ENCODE data around the gene SNX25.

The SNX25 gene

DNA sequence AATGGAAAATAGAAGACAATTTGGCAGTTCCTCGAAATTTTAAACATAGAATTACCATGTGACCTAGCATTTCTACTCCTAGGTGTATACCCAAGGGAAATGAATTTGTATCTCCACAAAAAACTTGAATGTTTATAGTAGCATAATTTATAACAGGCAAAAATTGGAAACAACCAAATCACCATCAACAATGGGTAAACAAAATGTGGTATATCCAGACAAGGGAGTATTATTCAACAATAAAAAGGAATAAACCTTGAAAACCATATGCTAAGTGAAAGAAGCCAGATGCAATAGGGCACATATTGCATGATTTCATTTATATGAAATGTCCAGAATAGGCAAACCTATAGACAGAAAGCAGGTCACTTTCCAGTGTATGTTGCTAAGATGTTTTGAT, 83.8 kb downstream of the SNX25 start:
- Histone ChIP-seq H3K27me3 (ENCODE audit: control insufficient read depth in 2 of 2, insufficient read depth in 2 of 2, low read length in 2 of 2) (no peaks in the 10 kb centered on the region), H3K36me3 (ENCODE audit: control insufficient read depth in 2 of 2, insufficient read depth in 2 of 2, low read length in 2 of 2) (peaks cover 7 to 12% of the 10 kb centered on the region in 2 donors), H3K9me3 (ENCODE audit: control insufficient read depth in 2 of 2, low read length in 2 of 2) (no peaks in the 10 kb centered on the region), H3K4me3 (ENCODE audit: low read length in 2 of 2) (no peak overlapping the region), H3K27ac (ENCODE audit: low read depth in 2 of 2, low read length in 2 of 2) (no peak overlapping the region), H3K9ac (ENCODE audit: low read depth in 1 of 2, low read length in 2 of 2) (no peak overlapping the region), H3K4me1 (ENCODE audit: control insufficient read depth in 2 of 2, insufficient read depth in 2 of 2, low read length in 2 of 2) (no peaks in the 10 kb centered on the region)

DNA sequence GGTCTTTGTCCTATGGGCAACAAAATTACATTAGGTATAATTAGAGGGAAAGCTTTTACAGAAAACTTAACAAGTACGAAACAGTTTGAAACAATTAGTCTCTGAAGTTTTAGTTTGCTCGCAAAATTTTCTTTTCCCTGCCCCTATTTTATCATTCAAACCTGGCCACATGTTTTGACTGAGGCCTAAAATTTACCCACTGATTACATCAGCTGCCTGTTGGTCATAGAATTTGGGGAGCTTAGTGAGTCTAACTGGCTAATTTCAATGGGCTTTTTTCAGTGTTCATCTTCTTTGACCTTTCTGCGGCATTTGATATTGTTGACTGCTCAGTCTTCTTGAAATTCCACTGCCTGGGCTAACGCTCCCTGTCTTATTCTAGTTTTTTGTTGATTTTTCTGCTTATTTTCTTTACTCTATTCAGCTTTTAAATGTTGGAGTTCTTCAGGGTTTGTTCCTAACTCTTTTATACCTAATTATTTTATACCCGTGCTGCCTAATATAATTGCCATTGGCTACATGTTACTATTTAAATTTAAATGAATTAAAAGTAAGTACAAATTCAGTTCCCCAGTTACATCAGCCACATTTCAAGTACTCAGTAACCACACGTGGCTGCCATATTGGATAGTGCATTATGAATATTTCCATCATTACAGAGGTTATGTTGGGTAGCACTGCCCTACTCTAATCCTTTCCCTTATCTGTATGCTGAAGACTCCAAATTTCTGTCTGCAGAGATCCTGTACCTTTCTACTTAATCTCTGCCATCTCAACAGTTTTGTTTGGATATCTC, 87.5 kb downstream of the SNX25 start:
- Histone ChIP-seq H3K36me3 (ENCODE audit: control insufficient read depth in 2 of 2, insufficient read depth in 2 of 2, low read length in 2 of 2) (peaks cover 0 to 5% of the 10 kb centered on the region in 2 donors), H3K4me1 (ENCODE audit: control insufficient read depth in 2 of 2, insufficient read depth in 2 of 2, low read length in 2 of 2) (no peaks in the 10 kb centered on the region), H3K9me3 (ENCODE audit: control insufficient read depth in 2 of 2, low read length in 2 of 2) (no peaks in the 10 kb centered on the region), H3K27me3 (ENCODE audit: control insufficient read depth in 2 of 2, insufficient read depth in 2 of 2, low read length in 2 of 2) (no peaks in the 10 kb centered on the region), H3K27ac (ENCODE audit: low read depth in 2 of 2, low read length in 2 of 2) (no peak overlapping the region), H3K9ac (ENCODE audit: low read depth in 1 of 2, low read length in 2 of 2) (no peak overlapping the region), H3K4me3 (ENCODE audit: low read length in 2 of 2) (no peak overlapping the region)

DNA sequence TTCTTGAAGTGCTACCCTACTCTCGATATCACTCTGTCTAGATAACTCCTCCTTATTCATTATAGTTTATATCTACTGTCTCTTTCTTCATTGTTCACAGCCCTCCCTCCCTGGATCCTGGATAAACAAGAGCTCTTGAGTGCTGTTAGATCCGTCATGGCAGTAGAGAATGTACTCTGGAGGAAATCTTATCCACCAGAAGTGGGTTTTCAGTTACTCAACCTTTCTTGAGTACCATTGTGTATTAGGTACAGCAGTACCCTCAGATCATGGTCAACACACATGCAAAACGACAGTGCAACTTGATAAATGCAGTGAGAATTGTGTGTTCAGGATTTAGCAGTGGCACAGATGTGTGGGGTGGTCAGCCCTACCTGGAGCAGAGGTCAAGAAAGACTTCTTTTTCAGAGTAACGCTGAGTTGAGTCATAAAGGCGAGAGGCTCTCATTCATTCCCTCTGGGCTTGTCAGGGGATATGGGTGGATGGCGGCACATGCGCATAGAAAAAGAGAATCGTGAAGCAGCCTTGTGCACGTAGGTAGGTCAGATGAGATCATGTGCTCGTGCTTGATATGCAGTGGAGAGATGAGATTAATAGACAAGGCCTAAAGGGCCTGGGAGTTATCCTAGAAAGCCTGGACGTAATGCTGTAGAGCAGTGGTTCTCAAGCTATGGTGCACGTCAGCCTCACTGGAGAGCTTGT, 89.5 kb downstream of the SNX25 start:
- no peak overlapping the region for H3K9ac ChIP-seq (ENCODE audit: low read depth in 1 of 2, low read length in 2 of 2)
- no peak overlapping the region for H3K27ac ChIP-seq (ENCODE audit: low read depth in 2 of 2, low read length in 2 of 2)
- no peak overlapping the region for H3K4me3 ChIP-seq (ENCODE audit: low read length in 2 of 2)
- no peaks in the 10 kb centered on the region for H3K9me3 ChIP-seq (ENCODE audit: control insufficient read depth in 2 of 2, low read length in 2 of 2)
- no peaks in the 10 kb centered on the region for H3K27me3 ChIP-seq (ENCODE audit: control insufficient read depth in 2 of 2, insufficient read depth in 2 of 2, low read length in 2 of 2)
- peaks cover 1 to 3% of the 10 kb centered on the region in 2 donors for H3K4me1 ChIP-seq (ENCODE audit: control insufficient read depth in 2 of 2, insufficient read depth in 2 of 2, low read length in 2 of 2)
- H3K36me3 ChIP-seq (ENCODE audit: control insufficient read depth in 2 of 2, insufficient read depth in 2 of 2, low read length in 2 of 2) = peaks cover 0 to 3% of the 10 kb centered on the region in 2 donors

DNA sequence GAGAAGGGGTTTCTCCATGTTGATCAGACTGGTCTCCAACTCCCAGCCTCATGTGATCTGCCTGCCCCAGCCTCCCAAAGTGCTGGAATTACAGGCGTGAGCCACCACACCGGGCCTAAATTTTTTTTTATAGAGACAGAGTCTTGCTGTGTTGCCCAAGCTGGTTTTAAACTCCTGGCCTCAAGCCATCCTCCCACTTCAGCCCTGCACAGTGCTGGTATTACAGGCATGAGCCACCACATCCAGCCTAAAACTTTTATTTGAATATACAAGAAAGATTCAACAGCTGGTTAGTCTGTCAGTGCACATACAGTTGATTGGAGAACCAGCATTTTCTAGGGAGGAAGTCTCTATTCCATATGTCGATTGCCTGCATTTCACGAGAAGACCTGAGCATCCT, 95.1 kb downstream of the SNX25 start:
- H3K36me3 ChIP-seq (ENCODE audit: control insufficient read depth in 2 of 2, insufficient read depth in 2 of 2, low read length in 2 of 2) = peaks cover 0 to 5% of the 10 kb centered on the region in 2 donors
- no peak overlapping the region for H3K4me3 ChIP-seq (ENCODE audit: low read length in 2 of 2)
- no peaks in the 10 kb centered on the region for H3K27me3 ChIP-seq (ENCODE audit: control insufficient read depth in 2 of 2, insufficient read depth in 2 of 2, low read length in 2 of 2)
- H3K27ac ChIP-seq (ENCODE audit: low read depth in 2 of 2, low read length in 2 of 2) = no peak overlapping the region
- no peak overlapping the region for H3K9ac ChIP-seq (ENCODE audit: low read depth in 1 of 2, low read length in 2 of 2)
- H3K4me1 ChIP-seq (ENCODE audit: control insufficient read depth in 2 of 2, insufficient read depth in 2 of 2, low read length in 2 of 2) = peaks cover 4 to 6% of the 10 kb centered on the region in 2 donors
- H3K9me3 ChIP-seq (ENCODE audit: control insufficient read depth in 2 of 2, low read length in 2 of 2) = no peaks in the 10 kb centered on the region

DNA sequence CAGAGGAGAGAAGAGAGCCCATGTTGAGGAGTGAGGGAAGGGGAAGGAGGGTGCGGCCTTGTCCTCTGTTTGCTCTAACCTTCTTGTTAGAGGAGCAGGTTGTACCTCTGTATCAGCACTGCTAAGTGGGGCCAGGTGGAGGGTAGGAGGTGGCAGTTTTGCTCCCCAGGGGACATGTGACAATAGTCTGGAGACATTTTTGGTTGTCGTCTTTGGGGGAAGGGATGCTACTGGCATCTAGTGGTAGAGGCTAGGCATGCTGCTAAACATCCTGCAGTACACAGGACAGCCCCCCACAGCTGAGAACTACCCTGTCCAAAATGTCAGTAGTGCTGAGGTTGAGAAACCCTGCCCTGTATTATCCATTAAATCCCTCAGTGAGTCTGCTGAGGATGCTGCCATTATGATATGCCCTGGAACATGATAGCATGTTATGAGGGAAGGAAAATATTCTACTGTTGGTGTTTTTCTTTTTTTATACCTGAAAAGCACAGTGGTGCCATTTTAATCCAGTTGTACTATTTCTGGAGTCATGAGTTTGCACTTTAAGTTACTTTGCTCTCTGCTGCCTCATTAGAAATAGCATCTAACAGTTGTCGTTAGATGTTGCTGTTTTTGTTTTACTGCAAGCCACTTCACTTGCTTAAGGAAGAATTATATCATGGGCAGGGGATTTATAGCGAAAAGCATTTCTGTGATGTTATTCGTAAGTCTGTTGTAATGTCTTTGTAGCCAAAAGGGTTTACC, 95.7 kb downstream of the SNX25 start:
- Histone ChIP-seq H3K4me1 (ENCODE audit: control insufficient read depth in 2 of 2, insufficient read depth in 2 of 2, low read length in 2 of 2) (peaks cover 4 to 6% of the 10 kb centered on the region in 2 donors), H3K27me3 (ENCODE audit: control insufficient read depth in 2 of 2, insufficient read depth in 2 of 2, low read length in 2 of 2) (no peaks in the 10 kb centered on the region), H3K4me3 (ENCODE audit: low read length in 2 of 2) (no peak overlapping the region), H3K9ac (ENCODE audit: low read depth in 1 of 2, low read length in 2 of 2) (no peak overlapping the region), H3K27ac (ENCODE audit: low read depth in 2 of 2, low read length in 2 of 2) (no peak overlapping the region), H3K36me3 (ENCODE audit: control insufficient read depth in 2 of 2, insufficient read depth in 2 of 2, low read length in 2 of 2) (peaks cover 0 to 5% of the 10 kb centered on the region in 2 donors), H3K9me3 (ENCODE audit: control insufficient read depth in 2 of 2, low read length in 2 of 2) (no peaks in the 10 kb centered on the region)

DNA sequence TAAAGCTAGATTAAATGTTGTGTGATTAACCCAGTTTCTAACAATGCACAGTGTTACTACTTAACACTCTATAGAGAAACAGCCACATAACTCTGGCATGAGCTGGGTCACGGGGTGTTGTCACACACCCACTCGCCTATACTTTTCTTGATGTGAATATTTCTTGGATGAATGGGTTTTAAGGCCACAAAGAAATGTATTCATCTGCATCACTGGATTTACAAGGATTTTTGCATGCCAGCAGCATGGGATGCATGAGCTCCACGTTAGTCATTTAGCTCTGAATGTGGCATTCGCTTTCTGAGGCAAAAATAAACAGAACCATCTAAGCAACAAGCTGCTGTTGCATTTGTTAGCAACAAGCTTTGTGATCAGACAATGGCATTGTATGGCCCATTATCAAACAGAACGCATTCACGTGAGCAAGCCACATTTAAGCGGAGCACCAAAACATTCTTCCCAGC, 96.6 kb downstream of the SNX25 start:
- Histone ChIP-seq H3K4me1 (ENCODE audit: control insufficient read depth in 2 of 2, insufficient read depth in 2 of 2, low read length in 2 of 2) (peaks cover 4 to 6% of the 10 kb centered on the region in 2 donors), H3K9ac (ENCODE audit: low read depth in 1 of 2, low read length in 2 of 2) (no peak overlapping the region), H3K9me3 (ENCODE audit: control insufficient read depth in 2 of 2, low read length in 2 of 2) (no peaks in the 10 kb centered on the region), H3K27me3 (ENCODE audit: control insufficient read depth in 2 of 2, insufficient read depth in 2 of 2, low read length in 2 of 2) (no peaks in the 10 kb centered on the region), H3K36me3 (ENCODE audit: control insufficient read depth in 2 of 2, insufficient read depth in 2 of 2, low read length in 2 of 2) (peaks cover 0 to 8% of the 10 kb centered on the region in 2 donors), H3K4me3 (ENCODE audit: low read length in 2 of 2) (no peak overlapping the region), H3K27ac (ENCODE audit: low read depth in 2 of 2, low read length in 2 of 2) (no peak overlapping the region)

DNA sequence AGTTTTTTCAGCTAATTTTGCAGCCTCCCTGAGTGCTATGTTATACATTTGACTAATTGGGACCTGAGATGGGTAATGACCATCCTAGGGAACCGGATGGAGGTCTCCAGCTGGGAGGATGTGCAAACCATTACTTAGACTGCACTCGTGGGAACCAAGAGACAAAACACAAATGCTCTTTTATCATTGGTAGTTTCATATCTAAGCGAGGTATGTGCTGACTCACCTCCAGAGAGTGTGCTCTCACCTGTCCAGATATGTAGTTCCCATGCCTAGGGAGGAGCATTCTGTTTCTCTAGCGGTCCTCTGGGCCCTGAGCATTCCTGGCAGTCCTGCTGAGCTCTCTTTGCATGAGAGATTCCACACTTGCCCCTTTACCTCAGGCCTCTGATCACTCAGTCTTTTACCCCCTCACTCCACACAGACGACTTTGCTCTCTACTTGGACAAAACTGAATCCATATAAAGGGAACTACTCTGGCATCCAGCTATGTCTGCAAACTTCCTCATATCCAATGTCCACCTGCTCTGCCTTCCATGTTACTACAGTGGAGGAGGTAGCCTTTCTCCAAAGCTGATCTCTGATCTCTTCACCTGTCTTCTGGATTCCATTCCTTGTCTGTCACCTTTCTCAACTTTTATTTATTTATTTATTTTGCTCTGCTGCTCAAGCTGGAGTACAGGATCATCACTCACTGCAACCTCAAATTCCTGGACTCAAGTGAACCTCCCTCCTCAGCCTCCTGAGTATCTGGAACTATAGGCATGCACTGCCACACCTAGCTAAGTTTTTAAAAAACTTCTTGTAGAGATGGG, 97.9 kb downstream of the SNX25 start:
- no peak overlapping the region for H3K9ac ChIP-seq (ENCODE audit: low read depth in 1 of 2, low read length in 2 of 2)
- H3K27me3 ChIP-seq (ENCODE audit: control insufficient read depth in 2 of 2, insufficient read depth in 2 of 2, low read length in 2 of 2) = no peaks in the 10 kb centered on the region
- no peaks in the 10 kb centered on the region for H3K9me3 ChIP-seq (ENCODE audit: control insufficient read depth in 2 of 2, low read length in 2 of 2)
- no peak overlapping the region for H3K4me3 ChIP-seq (ENCODE audit: low read length in 2 of 2)
- peaks cover 9 to 15% of the 10 kb centered on the region in 2 donors for H3K36me3 ChIP-seq (ENCODE audit: control insufficient read depth in 2 of 2, insufficient read depth in 2 of 2, low read length in 2 of 2)
- peaks cover 4 to 6% of the 10 kb centered on the region in 2 donors for H3K4me1 ChIP-seq (ENCODE audit: control insufficient read depth in 2 of 2, insufficient read depth in 2 of 2, low read length in 2 of 2)
- H3K27ac ChIP-seq (ENCODE audit: low read depth in 2 of 2, low read length in 2 of 2) = no peak overlapping the region

DNA sequence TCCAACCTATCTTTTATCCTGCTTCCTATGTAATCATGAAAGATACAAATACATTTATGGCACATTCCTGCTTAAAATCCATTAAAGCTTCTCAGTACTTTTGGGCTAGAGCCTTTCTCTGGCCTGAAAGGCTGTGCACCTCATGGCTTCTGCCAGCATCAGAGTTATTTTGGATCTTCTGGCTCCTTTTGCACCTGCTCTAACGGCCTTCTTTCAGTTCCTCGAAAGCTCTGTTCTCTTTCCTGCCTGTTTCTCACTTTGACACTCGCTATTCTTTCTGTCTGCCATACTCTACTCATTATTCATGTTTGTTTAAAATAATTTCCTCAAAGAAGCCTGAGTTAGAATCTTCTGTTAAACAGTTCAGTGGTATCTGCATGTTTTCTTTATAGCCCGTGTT, 100.4 kb downstream of the SNX25 start:
- no peaks in the 10 kb centered on the region for H3K9me3 ChIP-seq (ENCODE audit: control insufficient read depth in 2 of 2, low read length in 2 of 2)
- peaks cover 9 to 15% of the 10 kb centered on the region in 2 donors for H3K36me3 ChIP-seq (ENCODE audit: control insufficient read depth in 2 of 2, insufficient read depth in 2 of 2, low read length in 2 of 2)
- H3K27me3 ChIP-seq (ENCODE audit: control insufficient read depth in 2 of 2, insufficient read depth in 2 of 2, low read length in 2 of 2) = no peaks in the 10 kb centered on the region
- no peak overlapping the region for H3K4me3 ChIP-seq (ENCODE audit: low read length in 2 of 2)
- H3K4me1 ChIP-seq (ENCODE audit: control insufficient read depth in 2 of 2, insufficient read depth in 2 of 2, low read length in 2 of 2) = peaks cover 0 to 2% of the 10 kb centered on the region in 2 donors
- H3K9ac ChIP-seq (ENCODE audit: low read depth in 1 of 2, low read length in 2 of 2) = no peak overlapping the region
- no peak overlapping the region for H3K27ac ChIP-seq (ENCODE audit: low read depth in 2 of 2, low read length in 2 of 2)

DNA sequence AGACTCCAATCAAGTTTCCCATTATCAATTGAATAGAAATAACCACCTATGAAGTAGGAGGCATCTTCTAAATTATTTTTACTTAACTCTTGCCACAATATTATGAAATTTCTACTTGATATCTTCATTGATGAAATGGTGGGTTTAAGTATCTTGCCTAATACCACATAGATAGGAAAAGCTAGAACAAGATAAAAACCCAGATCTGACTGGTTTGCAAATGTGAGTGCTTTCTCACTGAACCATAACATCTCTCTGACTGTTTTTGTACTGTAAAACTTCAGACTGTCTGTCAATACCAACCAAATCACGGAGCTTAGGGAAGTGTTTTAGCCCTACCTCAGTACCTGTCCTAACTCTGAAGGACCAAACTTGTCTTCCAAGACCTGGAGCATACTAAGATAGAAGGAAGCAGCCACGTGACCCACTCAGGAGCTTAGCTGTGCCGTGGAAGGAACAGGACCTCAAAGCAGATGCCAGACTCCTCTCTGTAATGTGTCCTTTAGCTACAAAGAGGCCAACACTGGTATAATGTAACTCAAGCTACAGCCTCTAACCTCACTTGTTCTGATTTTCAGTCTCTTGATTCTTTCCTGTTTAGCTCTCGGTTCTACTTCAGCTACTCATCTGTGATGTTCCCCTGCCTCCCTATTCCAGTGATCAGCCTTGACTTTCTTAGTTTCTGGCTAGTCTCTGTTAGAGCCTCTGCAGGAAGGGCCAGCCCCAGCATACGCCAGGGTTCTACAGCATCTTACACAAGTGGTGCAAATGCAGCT, 101.9 kb downstream of the SNX25 start:
- Histone ChIP-seq H3K4me1 (ENCODE audit: control insufficient read depth in 2 of 2, insufficient read depth in 2 of 2, low read length in 2 of 2) (peaks cover 0 to 2% of the 10 kb centered on the region in 2 donors), H3K9me3 (ENCODE audit: control insufficient read depth in 2 of 2, low read length in 2 of 2) (no peaks in the 10 kb centered on the region), H3K9ac (ENCODE audit: low read depth in 1 of 2, low read length in 2 of 2) (no peak overlapping the region), H3K4me3 (ENCODE audit: low read length in 2 of 2) (no peak overlapping the region), H3K36me3 (ENCODE audit: control insufficient read depth in 2 of 2, insufficient read depth in 2 of 2, low read length in 2 of 2) (peaks cover 9 to 15% of the 10 kb centered on the region in 2 donors), H3K27ac (ENCODE audit: low read depth in 2 of 2, low read length in 2 of 2) (no peak overlapping the region), H3K27me3 (ENCODE audit: control insufficient read depth in 2 of 2, insufficient read depth in 2 of 2, low read length in 2 of 2) (no peaks in the 10 kb centered on the region)
